ENCODE data around the gene FOLR1. TPM values are rescaled to one million over a fixed set of nuclear protein-coding genes. Genes with fewer than 3 reads are reported as not detected.

Gene FOLR1
- total and polyA plus RNA-seq, 3 experiments from 2014 or later, result not detected

DNA sequence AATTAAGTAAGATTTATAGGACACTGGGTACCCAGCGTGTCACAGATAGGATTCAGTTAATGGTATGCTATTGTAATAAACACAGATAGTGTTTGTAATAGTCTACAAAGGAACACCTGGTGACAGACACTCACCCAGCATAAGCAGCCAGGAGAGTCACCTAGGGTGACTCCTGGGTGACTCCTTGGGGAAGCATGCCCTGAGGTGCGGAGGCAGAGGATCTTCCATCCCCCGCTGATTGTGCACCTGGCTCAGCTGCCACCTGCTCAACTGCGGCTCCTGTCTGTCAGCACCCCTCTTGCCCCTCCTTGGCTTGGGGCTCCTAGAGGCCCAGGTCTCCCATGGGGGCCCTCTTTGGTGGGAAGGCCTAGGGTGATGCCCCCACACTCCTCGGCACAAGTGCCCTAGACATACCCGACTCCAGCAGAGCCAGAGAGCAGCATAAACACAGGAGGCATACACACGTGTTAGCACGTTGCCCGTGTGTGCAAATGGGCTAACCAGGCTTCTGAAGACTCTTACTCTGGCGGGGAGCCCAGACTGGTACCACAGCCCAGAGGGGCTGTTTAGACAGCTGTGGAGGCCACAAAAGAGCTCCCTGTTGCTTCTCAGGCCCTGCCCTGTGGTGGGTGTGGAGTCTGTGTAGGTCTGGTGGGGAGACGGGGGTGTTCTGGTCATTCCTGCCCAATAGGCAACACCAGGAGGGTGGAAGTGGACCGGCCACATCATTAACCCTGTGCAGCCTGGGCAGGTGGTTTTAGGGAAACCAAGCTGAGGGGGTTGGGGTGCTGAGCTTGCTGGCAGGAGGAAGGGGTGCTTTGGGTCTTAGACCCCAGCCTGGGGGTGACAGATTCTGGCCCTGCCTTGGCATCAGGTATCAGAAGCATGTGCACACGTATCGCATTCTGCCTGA lies 35.6 kb downstream of the FOLR1 start:
- Histone ChIP-seq H3K27ac (ENCODE audit: low read depth, low read length) (no peak overlapping the region), H3K27me3 (ENCODE audit: insufficient read depth, low read length, poor library complexity, severe bottlenecking) (no peaks in the 10 kb centered on the region), H3K9me3 (ENCODE audit: low read length) (no peaks in the 10 kb centered on the region), H3K36me3 (ENCODE audit: insufficient read depth, low read length) (peaks cover 26% of the 10 kb centered on the region), H3K4me3 (ENCODE audit: low read length) (no peak overlapping the region), H3K4me1 (ENCODE audit: insufficient read depth, low read length) (peaks cover 12% of the 10 kb centered on the region)
- ChIA-PET POLR2A (no interaction called here), CTCF (no interaction called here)
- Mint-ChIP-seq H3K27ac (peak overlapping the region in 5 of 8 donors; percentile 12 to 99 (median 82)), H3K4me3 (peak overlapping the region in 1 of 7 donors; percentile 88), H3K36me3 (peaks cover 0 to 60% (median 0%) of the 10 kb centered on the region in 3 donors), H3K4me1 (peaks cover 22 to 29% (median 27%) of the 10 kb centered on the region in 3 donors), H3K27me3 (peaks cover 0 to 4% of the 10 kb centered on the region in 2 donors), H3K9me3 (no peaks in the 10 kb centered on the region)
- DNase-seq, result no peak

DNA sequence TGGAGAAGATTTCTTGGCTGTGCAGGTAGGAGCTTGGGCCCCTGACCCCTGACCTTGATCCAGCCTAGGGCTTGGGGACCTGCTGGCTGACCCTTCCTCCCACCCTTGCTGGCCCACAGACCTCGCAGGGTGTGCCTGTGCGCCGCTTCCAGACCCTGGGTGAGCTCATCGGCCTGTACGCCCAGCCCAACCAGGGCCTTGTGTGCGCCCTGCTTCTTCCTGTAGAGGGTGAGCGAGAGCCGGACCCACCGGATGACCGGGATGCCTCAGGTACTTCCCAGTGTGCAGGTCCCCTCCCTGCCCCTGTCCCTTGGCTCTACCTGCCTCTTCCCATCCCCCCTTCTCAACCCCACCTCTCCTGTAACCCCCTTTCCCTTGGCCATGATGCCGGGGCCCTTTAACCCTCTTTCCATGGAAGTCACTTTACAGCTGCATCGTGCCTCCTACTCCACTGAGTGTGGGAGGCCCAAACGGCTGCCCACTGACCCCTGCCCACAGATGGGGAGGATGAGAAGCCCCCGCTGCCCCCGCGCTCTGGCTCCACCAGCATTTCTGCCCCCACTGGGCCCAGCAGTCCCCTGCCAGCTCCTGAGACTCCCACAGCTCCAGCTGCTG lies 36.4 kb downstream of the FOLR1 start:
- H3K36me3 Mint-ChIP-seq, result peaks cover 0 to 68% (median 0%) of the 10 kb centered on the region in 3 donors
- peaks cover 20 to 26% (median 25%) of the 10 kb centered on the region in 3 donors for H3K4me1 Mint-ChIP-seq
- DNase-seq, result no peak
- Histone ChIP-seq H3K27ac (ENCODE audit: low read depth, low read length) (no peak overlapping the region), H3K4me3 (ENCODE audit: low read length) (no peak overlapping the region), H3K4me1 (ENCODE audit: insufficient read depth, low read length) (peaks cover 9% of the 10 kb centered on the region), H3K27me3 (ENCODE audit: insufficient read depth, low read length, poor library complexity, severe bottlenecking) (no peaks in the 10 kb centered on the region), H3K36me3 (ENCODE audit: insufficient read depth, low read length) (peaks cover 33% of the 10 kb centered on the region), H3K9me3 (ENCODE audit: low read length) (no peaks in the 10 kb centered on the region)
- H3K9me3 Mint-ChIP-seq, result no peaks in the 10 kb centered on the region
- peaks cover 0 to 4% of the 10 kb centered on the region in 2 donors for H3K27me3 Mint-ChIP-seq
- POLR2A ChIA-PET, result no interaction called here
- no peak overlapping the region for H3K27ac Mint-ChIP-seq
- no peak overlapping the region for H3K4me3 Mint-ChIP-seq
- CTCF ChIA-PET, result no interaction called here

DNA sequence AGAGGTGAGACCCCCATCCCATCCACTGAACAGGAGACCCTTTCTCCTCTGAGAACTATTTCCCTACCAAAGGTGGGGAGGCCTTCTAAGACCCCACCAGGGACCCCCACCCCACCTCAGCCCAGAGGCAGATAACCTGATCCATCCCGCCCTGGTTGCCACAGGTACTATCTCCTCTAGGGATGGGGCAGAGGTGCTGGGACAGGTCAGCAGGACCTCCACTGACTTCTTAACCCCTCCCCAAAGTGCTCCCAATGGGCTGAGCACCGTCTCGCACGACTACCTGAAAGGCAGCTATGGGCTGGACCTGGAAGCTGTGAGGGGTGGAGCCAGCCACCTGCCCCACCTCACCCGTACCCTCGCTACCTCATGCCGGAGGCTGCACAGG lies 36.9 kb downstream of the FOLR1 start:
- POLR2A ChIA-PET, result no interaction called here
- no peak for DNase-seq
- Mint-ChIP-seq H3K4me3 (no peak overlapping the region), H3K27ac (no peak overlapping the region), H3K4me1 (peaks cover 20 to 28% (median 26%) of the 10 kb centered on the region in 3 donors), H3K9me3 (no peaks in the 10 kb centered on the region), H3K27me3 (peaks cover 0 to 4% of the 10 kb centered on the region in 2 donors), H3K36me3 (peaks cover 0 to 73% (median 2%) of the 10 kb centered on the region in 3 donors)
- H3K9me3 ChIP-seq (ENCODE audit: low read length), result no peaks in the 10 kb centered on the region
- no peaks in the 10 kb centered on the region for H3K27me3 ChIP-seq (ENCODE audit: insufficient read depth, low read length, poor library complexity, severe bottlenecking)
- no peak overlapping the region for H3K4me3 ChIP-seq (ENCODE audit: low read length)
- no peak overlapping the region for H3K27ac ChIP-seq (ENCODE audit: low read depth, low read length)
- peaks cover 38% of the 10 kb centered on the region for H3K36me3 ChIP-seq (ENCODE audit: insufficient read depth, low read length)
- CTCF ChIA-PET, result interaction anchor here (1.4 kb wide), 1 partner anchor 9 kb away, joined by 3 read pairs; no protein-coding TSS in a partner anchor
- H3K4me1 ChIP-seq (ENCODE audit: insufficient read depth, low read length), result peaks cover 9% of the 10 kb centered on the region

DNA sequence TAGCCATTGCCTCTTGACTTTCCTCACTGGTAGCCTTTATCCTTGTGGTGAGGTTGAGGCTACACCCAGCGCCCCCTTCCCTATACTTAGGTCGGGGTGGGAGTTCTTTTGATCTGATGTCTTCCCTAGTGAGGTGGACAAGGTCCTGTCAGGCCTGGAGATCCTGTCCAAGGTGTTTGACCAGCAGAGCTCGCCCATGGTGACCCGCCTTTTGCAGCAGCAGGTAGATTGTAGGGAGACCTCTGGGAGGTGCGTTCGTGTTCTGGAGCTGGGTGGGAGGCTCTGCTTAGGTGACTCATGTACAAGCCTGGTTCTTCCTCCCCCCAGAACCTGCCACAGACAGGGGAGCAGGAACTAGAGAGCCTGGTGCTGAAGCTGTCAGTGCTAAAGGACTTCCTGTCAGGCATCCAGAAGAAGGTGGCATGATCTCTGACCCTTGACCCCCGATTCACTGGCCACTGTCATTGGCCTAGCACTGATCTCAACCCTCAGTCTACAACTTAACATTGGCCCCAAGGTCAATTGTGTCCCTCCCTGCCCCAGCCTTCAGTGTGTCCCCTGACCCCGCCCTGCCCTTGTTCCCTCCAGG lies 37.5 kb downstream of the FOLR1 start:
- Mint-ChIP-seq H3K36me3 (peaks cover 3 to 74% (median 4%) of the 10 kb centered on the region in 3 donors), H3K9me3 (no peaks in the 10 kb centered on the region), H3K27me3 (peaks cover 0 to 4% of the 10 kb centered on the region in 2 donors), H3K27ac (peak overlapping the region in 2 of 8 donors; percentile 17 to 40), H3K4me3 (no peak overlapping the region), H3K4me1 (peaks cover 20 to 28% (median 26%) of the 10 kb centered on the region in 3 donors)
- ChIA-PET CTCF (interaction anchor here (1.4 kb wide), 1 partner anchor 8 kb away, joined by 3 read pairs; no protein-coding TSS in a partner anchor), POLR2A (interaction anchor here (0.6 to 0.7 kb wide), 2 partner anchors 18 to 1763 kb away, joined by 3 to 5 read pairs; no protein-coding TSS in a partner anchor)
- DNase-seq, result no peak
- peaks cover 44% of the 10 kb centered on the region for H3K36me3 ChIP-seq (ENCODE audit: insufficient read depth, low read length)
- no peaks in the 10 kb centered on the region for H3K27me3 ChIP-seq (ENCODE audit: insufficient read depth, low read length, poor library complexity, severe bottlenecking)
- H3K27ac ChIP-seq (ENCODE audit: low read depth, low read length), result no peak overlapping the region
- peaks cover 9% of the 10 kb centered on the region for H3K4me1 ChIP-seq (ENCODE audit: insufficient read depth, low read length)
- H3K4me3 ChIP-seq (ENCODE audit: low read length), result no peak overlapping the region
- no peaks in the 10 kb centered on the region for H3K9me3 ChIP-seq (ENCODE audit: low read length)

- Mint-ChIP-seq H3K27me3 (peaks cover 0 to 3% of the 10 kb centered on the region in 2 donors), H3K27ac (peak overlapping the region in 1 of 8 donors; percentile 17), H3K4me1 (peaks cover 19 to 30% (median 24%) of the 10 kb centered on the region in 3 donors), H3K4me3 (no peak overlapping the region), H3K36me3 (peaks cover 6 to 80% (median 7%) of the 10 kb centered on the region in 3 donors), H3K9me3 (no peaks in the 10 kb centered on the region)
- POLR2A ChIA-PET, result interaction anchor here (0.6 to 0.7 kb wide), 2 partner anchors 19 to 1763 kb away, joined by 3 to 5 read pairs; no protein-coding TSS in a partner anchor
- CTCF ChIA-PET, result interaction anchor here (1.4 kb wide), 1 partner anchor 8 kb away, joined by 3 read pairs; no protein-coding TSS in a partner anchor
- Histone ChIP-seq H3K9me3 (ENCODE audit: low read length) (no peaks in the 10 kb centered on the region), H3K4me1 (ENCODE audit: insufficient read depth, low read length) (peaks cover 8% of the 10 kb centered on the region), H3K27me3 (ENCODE audit: insufficient read depth, low read length, poor library complexity, severe bottlenecking) (no peaks in the 10 kb centered on the region), H3K4me3 (ENCODE audit: low read length) (no peak overlapping the region), H3K36me3 (ENCODE audit: insufficient read depth, low read length) (peaks cover 44% of the 10 kb centered on the region), H3K27ac (ENCODE audit: low read depth, low read length) (no peak overlapping the region)
- no peak for DNase-seq
Observed at GRCh38 chr11:72229925-72230763, 38.2 kb downstream of the FOLR1 start.

- no peaks in the 10 kb centered on the region for H3K9me3 Mint-ChIP-seq
Observed at GRCh38 chr11:72230764-72231365, 38.9 kb downstream of the FOLR1 start.

More at GRCh38 chr11:72230764-72231365, 38.9 kb downstream of the FOLR1 start:
- Histone ChIP-seq H3K27me3 (ENCODE audit: insufficient read depth, low read length, poor library complexity, severe bottlenecking) (no peaks in the 10 kb centered on the region), H3K4me3 (ENCODE audit: low read length) (no peak overlapping the region), H3K9me3 (ENCODE audit: low read length) (no peaks in the 10 kb centered on the region), H3K27ac (ENCODE audit: low read depth, low read length) (no peak overlapping the region), H3K4me1 (ENCODE audit: insufficient read depth, low read length) (peaks cover 1% of the 10 kb centered on the region), H3K36me3 (ENCODE audit: insufficient read depth, low read length) (peaks cover 44% of the 10 kb centered on the region)
- Mint-ChIP-seq H3K27ac (peak overlapping the region in 1 of 8 donors; percentile 39), H3K4me1 (peaks cover 12 to 22% (median 17%) of the 10 kb centered on the region in 3 donors), H3K36me3 (peaks cover 6 to 81% (median 7%) of the 10 kb centered on the region in 3 donors), H3K27me3 (peaks cover 0 to 3% of the 10 kb centered on the region in 2 donors), H3K4me3 (no peak overlapping the region)
- no peak for DNase-seq
- CTCF ChIA-PET, result no interaction called here
- POLR2A ChIA-PET, result no interaction called here

Measured in CD8-positive, alpha-beta memory T cell (primary cell).